Measurements from ENCODE around the gene CREBRF.

Gene CREBRF

DNA sequence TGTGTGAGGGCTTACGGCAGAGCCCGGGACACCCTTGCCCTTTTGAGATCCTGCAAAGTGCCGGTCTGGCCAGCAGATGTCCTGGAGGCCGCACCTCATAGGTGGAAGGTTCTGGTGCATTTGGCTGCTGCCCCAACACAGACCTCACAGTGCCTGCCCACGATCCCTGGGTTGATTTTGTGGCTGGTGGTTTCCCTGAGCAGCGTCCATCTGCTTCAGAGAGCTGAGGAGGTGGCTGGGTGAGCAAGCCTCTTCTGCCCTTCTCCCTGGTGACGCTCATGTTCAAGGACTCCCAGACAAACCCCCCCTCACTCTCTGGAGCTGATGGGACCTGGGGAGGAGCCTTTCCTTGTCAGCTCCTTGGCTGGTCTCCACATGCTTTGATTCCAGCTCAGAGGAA, 107.1 kb downstream of the CREBRF start:
- DNase-seq = no peak

DNA sequence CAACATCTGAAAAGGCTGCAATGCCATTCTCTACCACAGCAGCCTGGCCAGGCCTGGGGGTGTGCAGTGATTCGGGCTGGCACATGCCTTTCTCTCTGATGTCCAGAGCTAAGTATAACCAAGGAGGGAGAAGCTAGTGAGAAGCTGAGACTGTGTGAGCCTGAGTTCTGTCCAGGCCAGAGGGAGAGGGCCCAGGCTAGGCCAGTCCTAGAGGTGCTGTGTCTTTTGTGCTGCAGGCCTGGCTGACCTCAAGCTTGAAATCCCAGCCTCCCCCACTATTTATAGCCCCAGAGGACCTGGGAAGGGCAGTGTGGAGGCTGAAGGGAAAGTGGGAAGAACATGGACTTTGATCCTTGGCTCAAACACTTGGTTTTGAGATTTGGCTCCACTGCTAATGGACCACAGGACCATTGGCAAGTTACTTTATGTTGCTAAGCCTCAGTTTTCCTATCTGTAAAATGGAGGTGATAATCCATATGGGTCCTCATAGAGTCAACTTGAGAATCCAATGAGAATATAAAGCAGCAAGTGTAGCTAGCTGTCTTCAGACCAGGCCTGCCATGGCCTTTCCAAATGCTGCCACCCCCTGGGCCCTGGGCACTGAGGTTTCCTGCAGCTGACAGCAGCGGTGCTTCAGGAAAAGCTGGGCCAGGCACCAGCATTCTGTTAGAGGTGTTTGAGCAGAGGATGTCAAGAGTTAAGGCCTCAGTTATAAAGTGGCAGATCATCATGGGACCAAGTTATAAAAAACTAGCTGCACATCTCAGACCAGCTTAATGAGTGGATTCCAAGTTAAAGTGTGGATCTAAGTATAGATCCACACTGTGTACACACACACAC, 109.2 kb downstream of the CREBRF start:
- DNase-seq = no peak

GRCh38 chr5:173172166-173172565, 116.0 kb downstream of the CREBRF start:
- DNase-seq = no peak

DNA sequence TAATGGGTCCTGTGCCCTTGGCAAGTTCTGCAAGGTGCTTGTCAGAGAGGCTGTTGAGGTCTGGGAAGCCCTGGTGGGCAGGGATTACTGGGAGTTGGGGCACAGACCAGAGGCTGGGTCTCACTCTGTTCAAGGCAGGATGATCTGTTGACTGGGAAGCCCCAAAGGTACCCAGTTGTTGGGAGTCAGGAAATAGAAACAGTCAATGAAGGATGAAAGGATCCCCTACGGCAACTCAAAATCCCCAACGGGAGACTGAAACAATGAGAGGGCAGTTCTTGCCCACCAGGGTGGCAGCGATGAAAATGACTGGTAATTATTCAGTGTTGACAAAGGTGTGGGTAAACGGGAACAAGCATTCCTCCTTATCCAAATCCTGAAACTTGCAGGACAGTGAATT, 119.4 kb downstream of the CREBRF start:
- DNase-seq = no peak

- no peak for DNase-seq
These were observed 122.3 kb downstream of the CREBRF start for GRCh38 chr5:173178369-173178910.

- DNase-seq = no peak
These were observed 124.2 kb downstream of the CREBRF start for GRCh38 chr5:173180331-173180730.

GRCh38 chr5:173187054-173187743, 131.0 kb downstream of the CREBRF start:
- DNase-seq = no peak

- no peak for DNase-seq
These were observed 132.1 kb downstream of the CREBRF start for GRCh38 chr5:173188280-173188679.
